KMS-11 (cell line): ENCODE measurements around the gene CHST12.
"Not testable (repeated sequence)": the region's sequence is repeated elsewhere in the genome, so short reads cannot be mapped to it uniquely, and the experiment has no call there.

Experiments used
- H2AFZ ChIP-seq: fragments of 200-600 bp; sonication (generic); 2 replicates; pipeline ENCODE4 v1.6.1; 2016; ENCODE audit warnings: antibody characterized with exemption, mixed run types, low read depth
- H3K27ac ChIP-seq: fragments of 200-600 bp; sonication (generic); 2 replicates; pipeline ENCODE4 v1.6.1; 2016; ENCODE audit warnings: mild to moderate bottlenecking, mixed run types
- H3K27me3 ChIP-seq: fragments of 200-600 bp; sonication (generic); 2 replicates; pipeline ENCODE4 v1.6.1; 2017; ENCODE audit warnings: mild to moderate bottlenecking, low read depth, mixed run types, moderate library complexity; ENCODE audit not compliant: insufficient read depth
- H3K36me3 ChIP-seq: fragments of 200-600 bp; sonication (generic); 2 replicates; pipeline ENCODE4 v1.6.1; 2017; ENCODE audit warnings: mild to moderate bottlenecking, mixed run types; ENCODE audit not compliant: insufficient read depth
- H3K4me1 ChIP-seq: fragments of 200-600 bp; sonication (generic); 2 replicates; pipeline ENCODE4 v1.6.1; 2016; ENCODE audit warnings: mild to moderate bottlenecking, low read depth, mixed run types; ENCODE audit not compliant: poor library complexity, severe bottlenecking
- H3K4me2 ChIP-seq: fragments of 200-600 bp; sonication (generic); 2 replicates; pipeline ENCODE4 v1.7.0; 2016; ENCODE audit warnings: mild to moderate bottlenecking, mixed run types
- H3K4me3 ChIP-seq: fragments of 200-600 bp; sonication (generic); IDR thresholded peaks from 2 replicates; pipeline ENCODE4 v1.6.1; 2017; ENCODE audit warnings: low read depth, low read length, mixed read lengths; ENCODE audit not compliant: insufficient read depth
- H3K79me2 ChIP-seq: fragments of 200-600 bp; sonication (generic); 2 replicates; pipeline ENCODE4 v1.6.1; 2016; ENCODE audit warnings: low read depth, mixed run types; ENCODE audit not compliant: insufficient read depth
- H3K9ac ChIP-seq: fragments of 200-600 bp; sonication (generic); 2 replicates; pipeline ENCODE4 v1.6.1; 2016; ENCODE audit warnings: mild to moderate bottlenecking, mixed run types
- H4K20me1 ChIP-seq: fragments of 200-600 bp; sonication (generic); 2 replicates; pipeline ENCODE4 v1.6.1; 2016; ENCODE audit warnings: mild to moderate bottlenecking, mixed run types; ENCODE audit not compliant: insufficient read depth
- CTCF ChIP-seq: fragments of 200-600 bp; sonication (generic); conservative IDR thresholded peaks from 2 replicates; pipeline ENCODE4 v1.6.1; 2017; ENCODE audit warnings: low read depth, mild to moderate bottlenecking, antibody characterized with exemption, low read length, moderate library complexity, mixed read lengths

The CHST12 gene

GRCh38 chr7:2386964-2387669 is 16.3 kb upstream of the CHST12 start:
- no peak overlapping the region for H3K4me2 ChIP-seq
- H3K79me2 ChIP-seq = no peaks in the 10 kb centered on the region
- no peaks in the 10 kb centered on the region for H3K4me1 ChIP-seq
- H3K27me3 ChIP-seq = no peaks in the 10 kb centered on the region
- H3K27ac ChIP-seq = no peak overlapping the region
- no peak overlapping the region for H3K4me3 ChIP-seq
- H4K20me1 ChIP-seq = no peaks in the 10 kb centered on the region
- no peak overlapping the region for H3K9ac ChIP-seq
- TF ChIP-seq CTCF = no peak
- H3K36me3 ChIP-seq = no peaks in the 10 kb centered on the region
- no peak overlapping the region for H2AFZ ChIP-seq

GRCh38 chr7:2387897-2388636 is 15.3 kb upstream of the CHST12 start:
- Histone ChIP-seq H3K36me3 (no peaks in the 10 kb centered on the region), H3K4me1 (no peaks in the 10 kb centered on the region), H3K9ac (no peak overlapping the region), H3K4me3 (no peak overlapping the region), H3K79me2 (no peaks in the 10 kb centered on the region), H4K20me1 (no peaks in the 10 kb centered on the region), H3K4me2 (no peak overlapping the region), H3K27ac (no peak overlapping the region), H3K27me3 (no peaks in the 10 kb centered on the region), H2AFZ (no peak overlapping the region)
- TF ChIP-seq CTCF = no peak

- Histone ChIP-seq H3K4me1 (no peaks in the 10 kb centered on the region), H2AFZ (no peak overlapping the region), H3K36me3 (no peaks in the 10 kb centered on the region), H3K9ac (no peak overlapping the region), H4K20me1 (no peaks in the 10 kb centered on the region), H3K4me3 (no peak overlapping the region), H3K4me2 (no peak overlapping the region), H3K27me3 (no peaks in the 10 kb centered on the region), H3K79me2 (no peaks in the 10 kb centered on the region), H3K27ac (no peak overlapping the region)
- TF ChIP-seq CTCF = no peak
These were observed 14.8 kb upstream of the CHST12 start for GRCh38 chr7:2388637-2388954.

DNA sequence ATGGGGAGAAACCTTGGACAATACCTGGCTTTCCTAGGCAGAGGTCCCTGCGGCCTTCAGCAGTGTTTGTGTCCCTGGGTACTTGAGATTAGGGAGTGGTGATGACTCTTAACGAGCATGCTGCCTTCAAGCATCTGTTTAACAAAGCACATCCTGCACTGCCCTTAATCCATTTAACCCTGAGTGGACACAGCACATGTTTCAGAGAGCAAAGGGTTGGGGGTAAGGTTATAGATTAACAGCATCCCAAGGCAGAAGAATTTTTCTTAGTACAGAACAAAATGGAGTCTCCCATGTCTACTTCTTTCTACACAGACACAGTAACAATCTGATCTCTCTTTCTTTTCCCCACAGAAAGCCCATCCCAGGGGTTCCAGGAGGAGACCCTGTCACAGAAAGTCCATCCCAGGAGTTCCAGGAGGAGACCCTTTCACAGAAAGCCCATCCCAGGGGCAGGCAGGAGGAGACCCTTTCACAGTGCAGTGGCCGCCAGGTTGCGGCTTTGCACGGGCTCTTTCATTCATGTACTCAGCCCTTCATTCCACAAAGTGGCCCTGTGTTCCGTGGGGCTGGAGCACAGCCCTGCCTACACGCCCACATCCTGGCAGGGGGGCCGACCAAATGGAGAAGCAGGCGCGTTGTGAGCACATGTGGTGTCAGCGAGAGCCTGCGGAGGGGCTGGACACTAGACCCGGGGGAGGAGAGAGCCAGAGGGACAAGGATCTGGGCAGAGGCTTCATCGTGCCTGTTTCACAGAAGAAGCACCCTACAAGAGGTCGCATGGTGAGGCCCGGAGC is 13.2 kb upstream of the CHST12 start:
- H3K4me1 ChIP-seq, H4K20me1 ChIP-seq, H3K79me2 ChIP-seq, H3K36me3 ChIP-seq, H3K9ac ChIP-seq, H3K4me3 ChIP-seq, H2AFZ ChIP-seq, H3K27me3 ChIP-seq, H3K27ac ChIP-seq, H3K4me2 ChIP-seq: not testable (repeated sequence)
